Inflammatory macrophage treated with lipopolysaccharide for 4 hours (primary cell): ENCODE results near the gene WDR82.

Source experiments
- DNase-seq: peaks from one replicate; pipeline ENCODE4 v3.0.0-alpha.2; 2020

Gene WDR82

DNA sequence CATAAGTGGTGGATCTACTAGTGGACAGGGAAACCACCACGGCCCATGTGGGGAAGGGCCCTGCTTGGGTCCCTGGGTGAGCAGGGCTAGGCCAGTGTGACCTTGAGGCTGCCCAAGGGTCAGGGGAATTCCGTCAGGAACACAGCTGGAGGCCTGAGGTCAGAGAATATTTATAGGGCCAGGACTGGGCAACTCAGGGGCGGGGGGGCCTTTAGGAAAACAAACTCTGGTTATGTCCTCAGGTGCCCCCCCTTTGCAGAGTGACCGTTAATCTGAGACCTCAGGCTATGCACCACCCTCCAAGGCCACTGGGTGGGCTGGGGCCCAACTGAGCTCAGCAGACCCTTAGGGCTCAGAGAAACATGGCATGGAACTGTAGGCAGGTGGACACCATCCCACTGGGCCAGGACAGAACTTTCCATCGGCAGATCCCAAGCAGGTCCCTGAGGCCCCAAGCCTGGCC, 42.0 kb downstream of the WDR82 start:
- no peak for DNase-seq

DNA sequence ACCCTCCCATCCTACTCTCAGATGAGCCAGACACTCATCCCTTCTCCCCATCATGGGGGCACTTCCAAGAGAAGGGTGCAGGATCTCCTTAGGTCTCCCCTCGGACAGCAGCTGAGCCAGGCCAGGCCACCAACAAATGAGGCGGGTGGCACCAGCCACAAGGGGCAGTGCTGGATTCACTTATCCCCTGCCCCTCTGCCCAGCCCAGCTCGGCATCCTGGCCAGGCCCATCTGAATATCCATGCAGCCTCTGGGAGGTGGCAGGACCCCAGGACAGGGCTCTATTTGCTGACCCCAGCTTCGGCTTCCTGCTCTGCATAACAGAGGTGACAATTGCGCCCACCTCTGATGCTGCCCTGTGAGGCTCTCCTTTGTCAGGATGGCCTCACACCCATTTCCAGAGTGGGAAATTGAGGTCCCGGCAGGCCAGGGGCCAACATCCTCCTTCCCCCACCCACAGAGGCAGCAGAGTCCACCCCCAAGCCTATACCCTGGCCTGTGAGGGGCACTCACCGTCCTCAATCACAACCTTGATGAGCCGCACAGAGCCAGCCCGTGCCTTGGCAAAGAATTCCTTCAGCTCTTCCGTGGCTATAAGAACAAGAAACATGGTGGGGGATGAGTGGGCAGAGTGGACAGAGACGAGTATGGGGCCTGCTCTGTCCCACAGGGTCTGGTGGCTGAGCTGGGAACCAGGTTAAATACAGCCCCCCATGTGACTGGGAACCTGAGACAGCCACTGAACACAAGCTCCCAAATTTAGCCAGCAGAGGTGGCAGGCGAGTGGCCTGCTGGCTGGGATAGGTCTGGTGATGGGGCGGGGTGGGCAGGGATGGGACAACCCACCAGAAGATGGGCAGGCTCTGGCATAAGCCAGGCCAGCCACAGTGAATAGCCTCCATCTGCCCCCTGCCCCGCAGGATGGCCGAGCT, 43.7 kb downstream of the WDR82 start:
- no peak for DNase-seq

DNA sequence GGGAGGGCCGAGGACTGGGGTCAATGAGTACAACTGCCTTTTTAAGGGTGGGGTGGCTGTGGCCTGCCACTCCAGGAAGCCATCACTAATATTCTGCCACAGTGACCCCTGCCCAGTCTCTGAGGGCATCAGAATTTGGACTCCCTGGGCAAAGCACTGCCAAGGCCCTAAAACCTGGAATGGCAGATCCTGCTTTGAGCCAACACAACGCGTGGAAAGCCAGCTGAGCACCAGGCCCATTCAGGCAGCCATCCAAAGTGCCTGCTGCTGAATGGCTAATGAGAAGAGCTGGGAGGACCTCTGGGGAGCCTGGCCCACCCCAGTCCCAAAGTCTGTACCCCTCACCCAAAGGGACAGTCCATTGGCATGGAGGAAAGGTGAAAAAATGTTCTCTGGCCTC, 44.5 kb downstream of the WDR82 start:
- no peak for DNase-seq

DNA sequence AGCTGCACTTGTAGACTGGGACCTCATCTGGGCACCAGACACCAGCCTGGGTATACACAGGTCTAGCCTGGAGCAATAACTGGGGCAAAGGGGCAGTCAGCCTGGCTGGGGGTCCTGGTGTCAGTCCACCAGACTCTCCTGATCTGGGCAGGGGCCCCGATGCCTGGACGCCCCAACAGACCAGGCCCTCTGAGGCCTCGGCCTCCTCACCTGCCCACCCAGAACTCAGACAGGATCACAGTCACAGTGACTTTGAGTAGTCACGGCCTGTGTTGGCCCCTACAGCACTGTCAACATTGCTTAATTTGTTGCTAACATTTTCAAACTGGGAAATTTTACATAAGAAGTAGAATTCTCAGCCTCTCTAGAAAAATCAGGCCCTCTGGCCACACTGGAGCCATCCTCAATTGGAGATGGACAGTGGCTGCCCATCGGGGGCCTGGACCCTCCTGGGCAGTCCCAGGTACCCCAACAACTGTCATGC, 45.3 kb downstream of the WDR82 start:
- DNase-seq, result no peak

DNA sequence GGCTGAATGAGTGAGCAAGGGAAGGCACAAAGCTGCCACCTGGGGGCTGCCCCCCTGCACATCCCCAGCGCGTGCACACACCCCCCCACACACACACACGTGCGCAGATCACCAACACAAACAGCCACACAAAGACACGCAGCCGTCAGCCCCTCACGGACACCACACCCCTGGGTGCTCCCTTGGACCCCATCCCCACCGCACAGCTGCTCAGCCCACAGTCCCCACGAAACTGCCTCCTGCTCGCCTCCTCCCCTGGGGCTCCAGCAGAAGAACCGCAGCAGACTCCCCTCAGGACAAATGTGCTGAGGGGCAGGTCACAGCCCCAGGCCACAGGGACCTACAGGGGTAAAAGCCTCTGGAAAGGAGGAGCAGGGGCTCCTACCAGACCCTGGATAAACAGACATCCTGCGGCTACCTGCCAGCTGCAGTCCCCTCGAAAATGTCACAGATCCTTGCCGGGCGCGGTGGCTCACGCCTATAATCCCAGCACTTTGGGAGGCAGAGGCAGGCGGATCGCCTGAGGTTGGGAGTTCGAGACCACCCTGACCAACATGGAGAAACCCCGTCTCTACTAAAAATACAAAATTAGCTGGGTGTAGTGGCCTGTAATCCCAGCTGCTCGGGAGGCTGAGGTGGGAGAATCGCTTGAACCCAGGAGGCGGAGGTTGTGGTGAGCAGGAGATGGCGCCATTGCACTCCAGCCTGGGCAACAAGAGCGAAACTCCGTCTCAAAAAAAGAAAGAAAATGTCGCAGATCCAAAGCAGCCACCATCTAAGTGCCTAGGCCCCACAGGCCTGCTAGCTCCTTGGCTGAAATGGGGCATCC, 46.0 kb downstream of the WDR82 start:
- DNase-seq, result no peak

DNA sequence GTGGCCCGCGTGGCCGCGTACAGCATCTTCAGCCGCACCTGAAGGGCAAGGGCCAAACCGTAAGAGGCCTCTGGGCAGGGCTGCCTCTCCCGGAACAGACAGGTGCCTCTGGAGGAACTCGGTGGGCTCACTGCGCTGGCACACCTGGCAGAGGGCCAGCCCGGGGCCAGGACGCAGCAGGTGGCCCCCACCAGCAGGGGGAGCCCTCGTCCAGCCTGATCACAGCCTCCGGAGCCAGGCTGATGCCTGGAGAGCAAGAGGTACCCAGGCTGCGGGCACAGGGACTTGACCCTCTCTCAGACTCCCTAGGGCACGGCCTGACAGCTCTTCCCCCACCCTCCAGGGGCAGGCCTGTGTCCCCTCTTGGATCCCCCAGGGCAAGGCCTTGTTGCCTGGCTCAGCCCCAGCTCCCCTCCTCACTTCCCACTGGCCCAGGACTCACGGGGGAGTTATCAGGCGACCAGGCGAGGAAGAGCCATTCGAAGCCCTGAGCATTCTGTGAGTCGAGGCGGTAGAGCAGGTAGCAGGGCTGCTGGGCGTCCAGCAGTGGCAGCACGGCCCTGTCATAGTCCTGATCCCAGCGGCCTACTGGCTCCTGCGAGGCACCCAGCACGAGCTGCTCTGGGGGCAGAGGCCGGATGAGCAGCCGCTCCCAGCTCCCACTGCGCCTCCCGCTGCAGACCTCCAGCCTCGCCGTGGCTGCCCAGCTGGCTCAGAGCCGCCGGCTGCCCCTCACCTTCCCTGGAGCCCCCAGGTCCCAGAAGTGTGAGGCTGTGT, 46.8 kb downstream of the WDR82 start:
- peak; percentile 72 for DNase-seq

DNA sequence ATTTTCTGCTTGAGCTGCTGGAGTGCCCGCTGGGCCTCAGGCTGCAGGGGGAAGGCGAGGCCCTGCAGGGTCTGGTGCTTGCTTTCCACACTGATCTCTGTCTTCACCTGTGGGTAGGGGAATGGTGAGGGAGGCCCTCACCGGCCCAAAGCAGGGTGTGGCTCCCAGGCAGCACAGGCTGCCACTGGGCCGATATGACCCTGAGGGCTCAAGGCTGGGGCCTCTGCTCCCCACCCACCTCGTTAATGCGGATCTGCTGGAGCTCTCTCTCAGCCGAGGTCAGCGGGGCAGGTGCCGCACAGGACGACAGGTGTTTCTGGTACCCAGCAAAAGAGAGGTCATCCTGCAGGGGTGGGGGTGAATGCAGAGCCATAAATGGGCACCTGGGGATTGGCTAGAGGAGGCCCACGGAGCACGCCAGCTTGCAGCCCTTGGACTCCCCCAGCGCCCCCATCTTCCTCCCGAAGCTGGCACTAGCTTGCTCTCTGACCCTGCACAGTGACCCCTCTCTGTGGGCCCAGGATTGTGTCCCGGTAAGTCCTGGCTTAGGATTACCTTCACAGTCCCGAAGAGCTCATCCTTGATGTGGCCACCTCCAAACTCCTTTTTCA, 47.5 kb downstream of the WDR82 start:
- DNase-seq, result no peak

DNA sequence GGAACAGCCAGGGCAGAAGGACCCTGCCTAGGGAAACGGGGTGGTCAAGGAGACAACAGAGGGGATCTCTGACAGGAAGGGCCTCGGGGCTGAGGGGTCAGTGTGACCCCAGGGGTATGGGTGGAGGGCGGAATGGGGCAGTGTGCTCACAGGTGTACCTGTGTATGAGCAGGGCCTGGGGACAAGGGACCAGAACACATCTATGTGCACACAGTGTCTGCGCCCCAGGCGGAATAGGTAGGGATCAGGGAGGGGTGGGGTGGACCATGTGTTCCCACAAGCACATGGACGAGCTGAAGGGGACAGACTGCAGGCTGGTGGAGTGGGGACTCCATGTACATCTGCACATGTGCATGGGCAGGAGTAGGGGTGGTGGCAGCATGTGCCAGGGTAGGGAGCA, 48.0 kb downstream of the WDR82 start:
- no peak for DNase-seq

DNA sequence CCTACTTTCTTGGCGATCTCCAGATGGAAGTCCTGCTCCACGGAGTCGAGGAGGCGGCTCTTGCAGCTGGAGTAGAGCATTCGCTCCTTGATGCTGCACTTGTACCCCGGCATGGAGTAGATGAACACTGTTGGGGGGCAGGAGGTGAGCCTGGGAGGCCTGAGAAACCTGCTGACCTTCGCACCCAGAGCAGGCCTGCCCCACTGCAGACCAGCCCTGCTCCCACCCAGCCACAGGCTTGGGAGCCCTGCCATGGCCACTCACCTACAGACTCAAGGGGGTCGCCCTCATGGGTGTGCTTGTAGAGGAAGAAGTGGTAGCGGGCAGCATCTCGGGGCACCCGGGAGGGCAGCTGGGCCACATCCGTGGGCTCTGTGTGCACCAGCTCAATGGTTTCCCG, 48.8 kb downstream of the WDR82 start:
- DNase-seq, result no peak

DNA sequence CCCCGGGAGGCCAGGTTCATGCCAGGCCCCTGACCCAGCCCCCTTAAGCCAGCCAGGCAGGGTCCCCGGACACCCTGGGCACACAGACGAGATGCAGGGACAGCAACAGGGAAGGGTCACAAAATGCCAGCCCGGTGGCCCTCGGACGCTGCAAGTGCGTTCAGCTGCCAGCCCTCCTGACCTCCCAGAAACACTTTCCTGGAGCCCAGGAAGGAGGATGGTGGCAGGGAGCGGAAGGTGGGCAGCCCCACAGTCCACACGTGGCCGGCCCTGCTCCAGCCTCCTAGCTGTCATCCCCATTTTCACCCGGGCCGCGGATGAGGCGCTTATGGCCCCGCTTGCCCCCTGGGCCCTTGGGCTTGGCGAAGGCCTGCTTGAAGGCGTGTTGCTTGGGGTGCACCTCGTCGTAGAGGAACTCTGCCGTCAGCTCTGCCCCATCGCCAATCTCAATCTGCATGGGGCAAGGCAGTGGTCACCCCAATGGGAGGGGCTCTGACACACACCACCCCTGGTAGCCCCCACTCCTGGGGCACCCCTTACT, 49.6 kb downstream of the WDR82 start:
- DNase-seq, result no peak

DNA sequence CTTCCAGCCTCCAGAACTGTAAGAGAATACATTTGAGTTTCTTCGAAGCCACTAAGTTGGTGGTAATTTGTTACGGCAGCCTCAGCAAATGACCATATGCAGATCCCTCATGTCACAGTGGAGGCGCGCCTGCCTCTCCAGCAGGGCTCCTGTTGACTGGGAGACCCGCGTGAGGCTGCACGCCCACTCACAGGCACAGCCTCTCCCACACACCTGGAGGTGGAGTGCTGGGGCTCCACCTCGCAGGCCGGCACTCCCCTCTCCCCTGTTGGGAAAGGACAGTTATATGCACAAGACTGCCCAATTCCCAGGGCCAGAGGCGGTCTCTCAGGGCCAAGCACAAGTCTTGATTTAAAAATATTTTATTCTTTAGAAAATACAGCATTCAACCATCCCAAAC, 50.2 kb downstream of the WDR82 start:
- no peak for DNase-seq

DNA sequence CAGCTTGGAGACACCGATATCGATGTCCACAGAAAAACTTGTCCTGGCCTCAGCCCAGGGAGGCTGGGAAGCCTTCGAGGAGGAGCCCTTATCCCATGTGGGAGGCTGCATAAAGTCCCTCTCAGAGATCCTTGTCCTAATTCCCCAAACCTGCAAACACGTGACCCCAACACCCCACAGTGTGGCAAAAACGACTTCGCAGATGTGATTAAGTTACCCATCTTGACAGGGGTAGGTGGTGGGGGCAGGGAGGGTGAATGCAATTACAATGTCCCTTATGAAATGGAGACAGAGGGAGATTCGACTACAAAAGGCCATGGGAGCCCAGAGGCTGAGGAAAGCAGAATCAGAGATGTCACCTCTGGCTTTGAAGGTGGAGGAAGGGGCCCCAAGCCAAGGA, 50.7 kb downstream of the WDR82 start:
- no peak for DNase-seq

DNA sequence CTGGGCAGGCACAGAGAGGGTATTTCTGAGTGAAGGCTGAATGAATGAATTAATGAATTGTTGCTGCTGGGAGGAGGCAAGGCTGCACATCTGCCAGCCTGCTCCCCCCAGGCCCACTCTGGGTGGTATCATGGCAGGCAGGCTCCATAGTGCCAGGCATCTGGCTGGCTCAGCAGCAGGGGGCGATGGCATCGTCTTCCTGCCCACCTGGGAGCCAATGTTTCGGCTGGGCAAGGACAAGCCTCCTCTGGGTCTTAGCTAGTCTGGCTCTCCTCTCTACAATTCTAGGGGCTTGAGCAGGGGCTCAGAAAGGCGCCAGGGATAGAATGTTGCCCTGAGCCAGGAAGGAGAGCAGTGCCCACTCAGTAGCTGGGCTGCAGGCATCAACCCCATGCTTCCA, 51.3 kb downstream of the WDR82 start:
- DNase-seq, result no peak

DNA sequence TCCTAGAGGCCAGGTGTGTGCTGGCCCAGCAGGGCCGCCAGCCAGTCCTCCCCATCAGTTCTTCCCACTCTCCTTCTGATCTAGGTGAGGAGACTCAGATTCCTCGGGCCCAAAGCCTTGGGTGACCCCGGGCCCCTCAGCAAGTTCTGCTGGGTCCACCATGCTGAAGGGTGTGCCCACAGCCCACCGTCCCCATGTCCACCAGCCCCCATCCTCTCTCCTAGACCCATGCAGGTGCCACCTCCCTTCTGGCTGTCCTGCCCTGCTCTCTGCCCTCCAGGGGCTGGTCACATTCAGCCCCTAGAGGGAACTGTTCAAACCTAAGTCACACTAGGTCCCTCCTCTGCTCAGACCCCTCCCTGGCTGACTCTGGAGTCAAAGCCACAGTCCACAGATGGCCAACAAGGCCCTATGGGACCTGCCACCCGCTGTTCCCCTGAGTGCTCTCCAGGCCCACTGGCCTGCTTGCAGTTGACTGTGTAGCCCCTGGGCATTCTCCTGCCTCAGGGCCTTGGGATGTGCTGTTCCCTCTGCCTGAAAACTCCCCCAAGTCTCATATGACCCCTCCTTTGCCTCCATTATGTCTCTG, 52.1 kb downstream of the WDR82 start:
- DNase-seq, result no peak

DNA sequence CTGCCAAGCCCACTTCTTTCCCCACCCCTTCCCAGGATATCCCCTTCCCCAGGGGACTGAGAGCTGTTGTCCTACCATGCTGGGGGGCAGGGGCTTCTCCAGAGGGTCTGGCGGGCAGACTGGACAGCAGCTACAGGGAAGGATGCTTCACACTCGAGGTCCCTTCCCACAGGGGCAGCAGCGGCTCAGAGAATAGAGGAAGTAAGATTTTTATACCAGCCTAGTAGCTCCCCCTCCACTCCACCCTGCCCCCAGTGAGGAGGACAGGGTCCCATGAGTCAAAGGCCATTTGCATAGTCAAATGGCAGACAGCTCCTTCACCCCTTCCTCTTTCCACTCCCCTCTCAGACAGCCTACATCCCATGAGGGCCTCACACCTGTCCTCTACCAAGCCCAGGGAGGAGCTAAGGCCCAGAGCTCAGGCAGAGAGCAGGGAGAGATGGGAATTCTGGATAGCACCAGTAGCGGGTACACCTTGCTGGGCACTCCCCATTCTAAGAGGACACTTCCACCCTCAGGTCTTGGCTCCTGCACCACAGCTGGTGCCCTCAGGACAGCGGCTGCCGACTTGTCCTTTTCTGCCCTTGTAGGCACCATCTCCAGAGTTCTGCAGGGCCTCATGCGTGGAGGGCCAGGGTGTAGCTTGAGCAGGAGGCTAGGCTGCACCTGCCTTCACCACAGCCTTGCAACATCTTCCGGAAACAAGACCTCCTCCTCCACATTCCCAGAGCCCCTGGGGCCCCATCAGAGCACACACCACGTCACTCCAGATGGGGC, 52.8 kb downstream of the WDR82 start, which contains the start of gene TLR9:
TLR9 (minus strand) TSS at position 194 of the 777 bp plus-strand sequence; CDS start at position 78, 116 bp downstream.
- DNase-seq, result peak; percentile 62

DNA sequence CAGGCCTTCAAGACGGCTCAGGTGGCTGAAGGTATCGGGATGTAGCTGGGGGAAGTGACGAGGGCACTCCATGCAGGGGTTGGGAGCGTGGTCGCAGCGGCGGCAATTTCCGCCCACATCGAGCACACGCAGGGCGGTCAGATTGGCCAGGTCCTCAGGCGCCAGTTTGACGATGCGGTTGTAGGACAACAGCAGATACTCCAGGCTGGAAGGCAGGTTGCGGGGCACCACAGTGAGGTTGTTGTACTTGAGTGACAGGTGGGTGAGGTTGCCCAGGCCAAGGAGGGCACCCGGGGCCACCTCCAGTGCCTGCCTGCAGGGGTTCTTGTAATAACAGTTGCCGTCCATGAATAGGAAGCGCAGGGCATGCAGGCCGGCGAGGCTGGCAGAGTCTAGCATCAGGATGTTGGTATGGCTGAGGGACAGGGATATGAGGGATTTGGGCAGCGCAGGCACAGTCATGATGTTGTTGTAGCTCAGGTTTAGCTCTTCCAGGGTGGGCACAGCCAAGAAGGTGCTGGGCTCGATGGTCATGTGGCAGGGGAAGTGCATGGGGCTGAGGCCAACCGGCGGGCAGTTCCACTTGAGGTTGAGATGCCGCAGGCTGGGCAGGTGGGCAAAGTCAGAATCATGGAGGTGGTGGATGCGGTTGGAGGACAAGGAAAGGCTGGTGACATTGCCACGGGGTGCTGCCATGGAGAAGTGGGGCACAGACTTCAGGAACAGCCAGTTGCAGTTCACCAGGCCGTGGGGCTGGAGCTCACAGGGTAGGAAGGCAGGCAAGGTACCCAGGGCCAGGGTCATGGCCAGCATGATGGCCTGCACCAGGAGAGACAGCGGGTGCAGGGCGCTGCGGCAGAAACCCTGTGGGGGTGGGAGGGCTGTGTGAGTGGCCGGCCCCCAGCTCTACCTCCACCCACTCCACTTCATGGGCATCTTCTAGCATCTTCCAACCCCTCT, 54.7 kb downstream of the WDR82 start:
- no peak for DNase-seq

DNA sequence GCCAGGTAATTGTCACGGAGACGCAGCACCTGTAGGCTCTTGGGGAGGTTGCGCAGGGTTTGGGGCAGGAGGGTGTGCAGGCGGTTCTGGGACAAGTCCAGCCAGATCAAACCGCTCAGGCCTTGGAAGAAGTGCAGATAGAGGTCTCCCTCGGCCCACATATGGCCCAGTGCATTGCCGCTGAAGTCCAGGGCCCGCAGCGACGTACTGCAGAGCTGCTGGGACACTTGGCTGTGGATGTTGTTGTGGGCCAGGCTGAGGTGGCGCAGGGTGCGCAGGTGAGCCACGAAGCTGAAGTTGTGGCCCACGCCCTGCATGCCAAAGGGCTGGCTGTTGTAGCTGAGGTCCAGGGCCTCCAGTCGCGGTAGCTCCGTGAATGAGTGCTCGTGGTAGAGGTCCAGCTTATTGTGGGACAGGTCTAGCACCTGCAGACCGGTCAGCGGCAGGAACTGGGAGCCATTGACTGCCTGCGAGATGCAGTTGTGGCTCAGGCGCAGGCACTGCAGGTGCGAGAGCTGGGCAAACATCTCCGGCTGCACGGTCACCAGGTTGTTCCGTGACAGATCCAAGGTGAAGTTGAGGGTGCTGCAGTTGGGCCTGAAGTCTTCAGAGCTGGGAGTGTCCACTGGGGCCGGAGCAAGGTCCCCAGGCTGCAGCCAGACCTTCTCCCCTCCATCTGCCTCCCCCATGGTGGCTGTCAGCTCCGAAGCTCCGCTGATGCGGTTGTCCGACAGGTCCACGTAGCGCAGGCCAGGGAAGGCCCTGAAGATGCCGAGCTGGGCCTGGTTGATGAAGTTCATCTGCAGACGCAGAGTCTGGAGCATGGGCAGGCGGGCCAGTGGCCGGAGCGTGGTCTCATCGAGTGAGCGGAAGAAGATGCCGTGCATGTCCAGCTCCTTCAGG, 55.9 kb downstream of the WDR82 start:
- no peak for DNase-seq

DNA sequence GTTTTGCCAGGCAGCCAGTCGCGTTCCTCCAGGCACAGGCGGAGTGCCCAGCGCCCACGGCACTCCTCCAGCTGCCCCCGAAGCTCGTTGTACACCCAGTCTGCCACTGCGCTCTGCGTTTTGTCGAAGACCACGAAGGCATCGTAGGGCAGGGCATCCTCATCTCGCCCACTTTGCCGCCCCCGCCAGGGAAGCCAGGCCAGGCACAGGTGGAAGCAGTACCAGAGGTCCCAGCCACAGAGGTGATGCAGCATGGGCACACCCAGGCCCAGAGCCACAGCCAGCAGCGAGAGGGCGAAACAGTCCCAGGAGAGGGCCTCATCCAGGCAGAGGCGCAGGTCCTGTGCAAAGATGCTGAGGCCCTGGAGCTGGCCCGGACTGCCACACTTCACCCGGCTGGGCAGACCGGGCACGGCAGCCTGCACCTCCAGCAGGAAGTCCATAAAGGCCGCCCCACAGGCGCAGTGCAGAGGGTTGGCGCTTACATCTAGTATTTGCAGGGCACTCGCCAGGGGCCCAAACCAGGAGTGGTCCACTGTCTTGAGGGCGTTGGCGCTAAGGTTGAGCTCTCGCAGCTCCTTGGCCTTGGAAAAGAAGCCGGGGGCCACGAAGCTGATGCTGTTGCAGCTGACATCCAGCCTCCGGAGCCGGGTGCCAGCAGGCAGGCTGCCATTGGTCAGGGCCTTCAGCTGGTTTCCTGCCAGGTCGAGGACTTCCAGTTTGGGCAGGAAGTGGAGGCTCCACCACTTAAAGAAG, 56.7 kb downstream of the WDR82 start:
- no peak for DNase-seq
